T-helper 2 cell treated with Interferon-gamma antibody and Interleukin-4, amounts not matched to agents 5 μg/mL and 100 μg/mL, for 36 hours (primary cell): ENCODE measurements around the gene GK.

Experiments
- DNase-seq: peaks from one replicate; pipeline ENCODE4 v3.0.0; 2021; ENCODE audit warnings: low spot score
- H3K27ac Mint-ChIP-seq: one replicate; pipeline ENCODE4 v1.8.0; 2021; ENCODE audit warnings: mild to moderate bottlenecking, mixed read lengths
- H3K27me3 Mint-ChIP-seq: one replicate; pipeline ENCODE4 v1.8.0; 2021; ENCODE audit warnings: low read depth, mixed read lengths
- H3K36me3 Mint-ChIP-seq: one replicate; pipeline ENCODE4 v1.8.0; 2021; ENCODE audit warnings: low read depth, mixed read lengths
- H3K4me1 Mint-ChIP-seq: one replicate; pipeline ENCODE4 v1.8.0; 2021; ENCODE audit warnings: low read depth, mixed read lengths
- H3K4me3 Mint-ChIP-seq: one replicate; pipeline ENCODE4 v1.8.0; 2022; ENCODE audit warnings: mild to moderate bottlenecking, moderate library complexity, mixed read lengths
- H3K9me3 Mint-ChIP-seq: one replicate; pipeline ENCODE4 v1.8.0; 2021; ENCODE audit warnings: mixed read lengths

Gene GK

GRCh38 chrX:30779453-30780030 lies 126.3 kb downstream of the GK start:
- Mint-ChIP-seq H3K4me1 (peaks cover 7% of the 10 kb centered on the region), H3K4me3 (no peak overlapping the region), H3K27me3 (no peaks in the 10 kb centered on the region), H3K36me3 (no peaks in the 10 kb centered on the region), H3K9me3 (peaks cover 3% of the 10 kb centered on the region), H3K27ac (no peak overlapping the region)
- no peak for DNase-seq
